Urinary bladder (tissue), 4 donors: ENCODE results near the gene CNTNAP2. TPM values are rescaled to one million over a fixed set of nuclear protein-coding genes. Genes with fewer than 3 reads are reported as not detected.

Experiments
- DNase-seq: peaks from one replicate; pipeline ENCODE4 v3.0.0-alpha.2; 2015; ENCODE audit errors: extremely low spot score
- H3K27ac ChIP-seq: one replicate; pipeline ENCODE4 v1.5.1; 2013; ENCODE audit warnings: low read depth, mild to moderate bottlenecking, moderate library complexity
- H3K36me3 ChIP-seq: one replicate; pipeline ENCODE4 v1.6.1; 2013; ENCODE audit warnings: mild to moderate bottlenecking, moderate library complexity; ENCODE audit not compliant: insufficient read depth
- H3K4me1 ChIP-seq: one replicate; pipeline ENCODE4 v1.6.1; 2013; ENCODE audit warnings: mild to moderate bottlenecking, moderate library complexity; ENCODE audit not compliant: insufficient read depth
- H3K4me3 ChIP-seq: one replicate; pipeline ENCODE4 v1.5.1; 2013; ENCODE audit warnings: low read depth, low read length
- WGBS: extraction: QIAGEN DNeasy Blood & Tissue Kit; methylation state at CpG from one replicate; pipeline ENCODE4 v1.1.7; 2013; 5-methylcytosine and 5-hydroxymethylcytosine counted together
- polyA plus RNA-seq: library from polyadenylated mRNA; stranded (reverse); fragments of 200-250 nt; gene quantifications from one replicate; pipeline ENCODE4 v1.2.3, GENCODE V29; 2013
- total RNA-seq: library from RNA; depleted of rRNA; stranded (reverse); fragments of >200 nt; gene quantifications from one replicate; pipeline ENCODE4 v1.2.3, GENCODE V29; 2014
- donor health status: healthy with polysubstance abuse.
- donor health status: healthy.

Gene CNTNAP2
- total and polyA plus RNA-seq, 2 donors, result 0.28 to 23.3 TPM

GRCh38 chr7:147014286-147014955, 897.8 kb downstream of the CNTNAP2 start:
- no peak overlapping the region for H3K4me3 ChIP-seq
- 53% methylated on average over 4 of the region's 4 CpGs for WGBS
- H3K27ac ChIP-seq, result no peak overlapping the region
- H3K36me3 ChIP-seq, result no peaks in the 10 kb centered on the region
- no peaks in the 10 kb centered on the region for H3K4me1 ChIP-seq
- no peak for DNase-seq

- H3K4me1 ChIP-seq, result no peaks in the 10 kb centered on the region
- H3K4me3 ChIP-seq, result no peak overlapping the region
- WGBS, result 84% methylated on average over 5 of the region's 5 CpGs
Observed at GRCh38 chr7:147015999-147016398, 899.4 kb downstream of the CNTNAP2 start.

GRCh38 chr7:147022056-147022455, 905.5 kb downstream of the CNTNAP2 start:
- no peaks in the 10 kb centered on the region for H3K4me1 ChIP-seq
- 70% methylated on average over 2 of the region's 2 CpGs for WGBS
- DNase-seq, result no peak
- H3K27ac ChIP-seq, result no peak overlapping the region
- H3K36me3 ChIP-seq, result no peaks in the 10 kb centered on the region
- no peak overlapping the region for H3K4me3 ChIP-seq

More at GRCh38 chr7:147015999-147016398, 899.4 kb downstream of the CNTNAP2 start:
- Histone ChIP-seq H3K36me3 (no peaks in the 10 kb centered on the region), H3K27ac (no peak overlapping the region)
- no peak for DNase-seq

GRCh38 chr7:147023440-147023839, 906.8 kb downstream of the CNTNAP2 start:
- no peak for DNase-seq
- Histone ChIP-seq H3K27ac (no peak overlapping the region), H3K4me3 (no peak overlapping the region), H3K36me3 (no peaks in the 10 kb centered on the region), H3K4me1 (no peaks in the 10 kb centered on the region)

- Histone ChIP-seq H3K27ac (no peak overlapping the region), H3K4me3 (no peak overlapping the region), H3K36me3 (no peaks in the 10 kb centered on the region), H3K4me1 (no peaks in the 10 kb centered on the region)
- DNase-seq, result no peak
- WGBS, result 72% methylated on average over 1 of the region's 1 CpG
Observed at GRCh38 chr7:147029953-147030352, 913.4 kb downstream of the CNTNAP2 start.

- Histone ChIP-seq H3K4me1 (no peaks in the 10 kb centered on the region), H3K36me3 (no peaks in the 10 kb centered on the region), H3K4me3 (no peak overlapping the region), H3K27ac (no peak overlapping the region)
- DNase-seq, result peak; percentile 25
- 42% methylated on average over 1 of the region's 1 CpG for WGBS
Observed at GRCh38 chr7:147033641-147034040, 917.0 kb downstream of the CNTNAP2 start.

- no peak for DNase-seq
- WGBS, result 93% methylated on average over 2 of the region's 2 CpGs
- Histone ChIP-seq H3K27ac (no peak overlapping the region), H3K4me3 (no peak overlapping the region), H3K36me3 (no peaks in the 10 kb centered on the region), H3K4me1 (no peaks in the 10 kb centered on the region)
Observed at GRCh38 chr7:147041438-147041837, 924.8 kb downstream of the CNTNAP2 start.

- no peaks in the 10 kb centered on the region for H3K36me3 ChIP-seq
- DNase-seq, result no peak
- no peak overlapping the region for H3K4me3 ChIP-seq
- no peak overlapping the region for H3K27ac ChIP-seq
- WGBS, result 49% methylated on average over 6 of the region's 6 CpGs
- H3K4me1 ChIP-seq, result no peaks in the 10 kb centered on the region
Observed at GRCh38 chr7:147044941-147045340, 928.3 kb downstream of the CNTNAP2 start.

- Histone ChIP-seq H3K4me1 (no peaks in the 10 kb centered on the region), H3K36me3 (no peaks in the 10 kb centered on the region), H3K27ac (no peak overlapping the region), H3K4me3 (no peak overlapping the region)
- 85% methylated on average over 2 of the region's 2 CpGs for WGBS
- no peak for DNase-seq
Observed at GRCh38 chr7:147047696-147048095, 931.1 kb downstream of the CNTNAP2 start.

GRCh38 chr7:147048864-147049263, 932.3 kb downstream of the CNTNAP2 start:
- Histone ChIP-seq H3K4me1 (no peaks in the 10 kb centered on the region), H3K36me3 (no peaks in the 10 kb centered on the region), H3K27ac (no peak overlapping the region), H3K4me3 (no peak overlapping the region)
- WGBS, result 80% methylated on average over 5 of the region's 5 CpGs
- DNase-seq, result no peak

- H3K4me1 ChIP-seq, result no peaks in the 10 kb centered on the region
- no peak overlapping the region for H3K27ac ChIP-seq
- H3K36me3 ChIP-seq, result no peaks in the 10 kb centered on the region
- no peak for DNase-seq
- H3K4me3 ChIP-seq, result no peak overlapping the region
Observed at GRCh38 chr7:147052818-147053217, 936.2 kb downstream of the CNTNAP2 start.

GRCh38 chr7:147053746-147054145, 937.1 kb downstream of the CNTNAP2 start:
- WGBS, result 69% methylated on average over 5 of the region's 5 CpGs
- no peaks in the 10 kb centered on the region for H3K4me1 ChIP-seq
- H3K36me3 ChIP-seq, result no peaks in the 10 kb centered on the region
- no peak for DNase-seq
- H3K27ac ChIP-seq, result no peak overlapping the region
- H3K4me3 ChIP-seq, result no peak overlapping the region

GRCh38 chr7:147060070-147060469, 943.5 kb downstream of the CNTNAP2 start:
- DNase-seq, result no peak
- no peaks in the 10 kb centered on the region for H3K36me3 ChIP-seq
- H3K27ac ChIP-seq, result no peak overlapping the region
- no peaks in the 10 kb centered on the region for H3K4me1 ChIP-seq
- 96% methylated on average over 3 of the region's 3 CpGs for WGBS
- H3K4me3 ChIP-seq, result no peak overlapping the region

GRCh38 chr7:147062897-147063296, 946.3 kb downstream of the CNTNAP2 start:
- H3K4me1 ChIP-seq, result no peaks in the 10 kb centered on the region
- H3K27ac ChIP-seq, result no peak overlapping the region
- H3K4me3 ChIP-seq, result no peak overlapping the region
- H3K36me3 ChIP-seq, result no peaks in the 10 kb centered on the region
- 79% methylated on average over 4 of the region's 4 CpGs for WGBS
- no peak for DNase-seq

- DNase-seq, result no peak
- Histone ChIP-seq H3K36me3 (no peaks in the 10 kb centered on the region), H3K4me1 (no peaks in the 10 kb centered on the region), H3K27ac (no peak overlapping the region), H3K4me3 (no peak overlapping the region)
- 71% methylated on average over 5 of the region's 5 CpGs for WGBS
Observed at GRCh38 chr7:147068842-147069241, 952.2 kb downstream of the CNTNAP2 start.
